Astrocyte of the spinal cord (primary cell): ENCODE results near the gene RASGRF2.

Experiments
- DNase-seq: peaks from one replicate; pipeline ENCODE4 v3.0.0; 2011; ENCODE audit warnings: low read depth, low spot score
- H3K4me3 ChIP-seq: 2 replicates; pipeline ENCODE4 v1.5.1; 2011; ENCODE audit warnings: low read depth, mild to moderate bottlenecking, low read length, moderate library complexity
- in situ Hi-C: cut with HindIII; loops from 2 replicates; pipeline ENCODE4 v1.10.0; 2017; ENCODE audit warnings: low sequenced_read_pairs
- TF ChIP-seq, protein P1 (sequence below): IDR thresholded peaks from 2 replicates; pipeline ENCODE4 v1.5.1; 2012; ENCODE audit warnings: low read depth, mild to moderate bottlenecking, low read length, inconsistent platforms

RASGRF2 gene

DNA sequence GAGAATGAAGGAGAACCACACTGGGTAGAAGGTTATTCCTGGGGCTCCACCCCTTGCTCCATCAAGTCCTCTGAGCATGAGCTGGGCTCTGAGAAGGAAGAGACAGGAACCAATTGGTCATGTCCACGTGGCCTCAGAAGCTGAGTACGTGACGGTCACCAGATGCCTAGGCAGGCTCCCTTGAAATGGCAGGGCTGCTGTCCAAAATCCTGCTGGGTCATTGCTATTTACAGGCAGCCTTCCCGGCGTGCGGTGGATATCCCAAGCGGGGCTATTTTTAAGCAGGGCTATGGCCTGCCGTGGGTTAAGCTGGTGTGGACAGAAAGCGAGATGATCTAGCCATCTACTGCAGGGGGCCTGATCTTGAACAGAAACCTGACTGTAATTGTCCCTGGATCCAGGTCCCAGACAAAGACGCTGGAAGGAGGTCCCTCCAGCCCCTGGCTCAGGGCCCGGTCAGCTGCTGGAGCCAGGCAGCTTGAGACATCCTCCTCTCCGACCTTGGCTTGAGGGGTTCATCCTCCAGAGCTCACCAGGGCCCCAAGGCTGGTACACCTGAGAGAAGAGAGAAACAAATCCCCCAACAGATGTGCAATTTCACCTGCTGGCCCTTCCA is 272.4 kb downstream of the RASGRF2 start:
- in situ Hi-C loops: no loop called here
- peak; percentile 55 for DNase-seq
- TF ChIP-seq, protein P1, sequence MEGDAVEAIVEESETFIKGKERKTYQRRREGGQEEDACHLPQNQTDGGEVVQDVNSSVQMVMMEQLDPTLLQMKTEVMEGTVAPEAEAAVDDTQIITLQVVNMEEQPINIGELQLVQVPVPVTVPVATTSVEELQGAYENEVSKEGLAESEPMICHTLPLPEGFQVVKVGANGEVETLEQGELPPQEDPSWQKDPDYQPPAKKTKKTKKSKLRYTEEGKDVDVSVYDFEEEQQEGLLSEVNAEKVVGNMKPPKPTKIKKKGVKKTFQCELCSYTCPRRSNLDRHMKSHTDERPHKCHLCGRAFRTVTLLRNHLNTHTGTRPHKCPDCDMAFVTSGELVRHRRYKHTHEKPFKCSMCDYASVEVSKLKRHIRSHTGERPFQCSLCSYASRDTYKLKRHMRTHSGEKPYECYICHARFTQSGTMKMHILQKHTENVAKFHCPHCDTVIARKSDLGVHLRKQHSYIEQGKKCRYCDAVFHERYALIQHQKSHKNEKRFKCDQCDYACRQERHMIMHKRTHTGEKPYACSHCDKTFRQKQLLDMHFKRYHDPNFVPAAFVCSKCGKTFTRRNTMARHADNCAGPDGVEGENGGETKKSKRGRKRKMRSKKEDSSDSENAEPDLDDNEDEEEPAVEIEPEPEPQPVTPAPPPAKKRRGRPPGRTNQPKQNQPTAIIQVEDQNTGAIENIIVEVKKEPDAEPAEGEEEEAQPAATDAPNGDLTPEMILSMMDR: no peak
- H3K4me3 ChIP-seq: peak overlapping the region; percentile 26

GRCh38 chr5:81233080-81233634 is 273.0 kb downstream of the RASGRF2 start, which contains the start of gene CKMT2:
TSS of gene CKMT2 (plus strand) at chr5:81233322. CDS start at chr5:81251133, 17,811 bp downstream.
- DNase-seq: peak; percentile 41
- TF ChIP-seq, protein P1: no peak
- in situ Hi-C loops: no loop called here
- H3K4me3 ChIP-seq: peak within 1 kb of the TSS; percentile 26

DNA sequence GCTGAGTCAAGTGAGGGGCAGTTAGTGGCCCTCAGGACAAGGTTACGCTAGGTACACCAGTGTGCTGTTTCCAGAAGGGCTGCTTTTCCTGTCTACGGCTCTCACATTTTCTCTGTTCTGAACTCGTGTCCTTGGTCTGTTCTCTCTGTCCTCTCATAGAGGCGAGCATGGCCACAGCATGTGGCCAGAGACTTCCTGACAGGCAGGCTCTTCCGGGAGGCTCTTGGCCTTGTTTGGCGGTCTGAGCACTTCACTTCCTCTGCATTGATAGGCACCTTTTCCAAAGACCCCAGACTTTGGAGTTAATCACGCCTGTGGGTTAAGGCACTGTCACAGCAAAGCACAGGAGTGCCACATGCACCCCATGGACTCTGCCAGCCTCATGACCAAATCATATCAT is 274.1 kb downstream of the RASGRF2 start:
- H3K4me3 ChIP-seq: no peak overlapping the region
- TF ChIP-seq, protein P1: no peak
- in situ Hi-C loops: no loop called here
- no peak for DNase-seq

- in situ Hi-C loops: no loop called here
- TF ChIP-seq, protein P1: no peak
- DNase-seq: no peak
These were observed 274.6 kb downstream of the RASGRF2 start for GRCh38 chr5:81234801-81235200.

DNA sequence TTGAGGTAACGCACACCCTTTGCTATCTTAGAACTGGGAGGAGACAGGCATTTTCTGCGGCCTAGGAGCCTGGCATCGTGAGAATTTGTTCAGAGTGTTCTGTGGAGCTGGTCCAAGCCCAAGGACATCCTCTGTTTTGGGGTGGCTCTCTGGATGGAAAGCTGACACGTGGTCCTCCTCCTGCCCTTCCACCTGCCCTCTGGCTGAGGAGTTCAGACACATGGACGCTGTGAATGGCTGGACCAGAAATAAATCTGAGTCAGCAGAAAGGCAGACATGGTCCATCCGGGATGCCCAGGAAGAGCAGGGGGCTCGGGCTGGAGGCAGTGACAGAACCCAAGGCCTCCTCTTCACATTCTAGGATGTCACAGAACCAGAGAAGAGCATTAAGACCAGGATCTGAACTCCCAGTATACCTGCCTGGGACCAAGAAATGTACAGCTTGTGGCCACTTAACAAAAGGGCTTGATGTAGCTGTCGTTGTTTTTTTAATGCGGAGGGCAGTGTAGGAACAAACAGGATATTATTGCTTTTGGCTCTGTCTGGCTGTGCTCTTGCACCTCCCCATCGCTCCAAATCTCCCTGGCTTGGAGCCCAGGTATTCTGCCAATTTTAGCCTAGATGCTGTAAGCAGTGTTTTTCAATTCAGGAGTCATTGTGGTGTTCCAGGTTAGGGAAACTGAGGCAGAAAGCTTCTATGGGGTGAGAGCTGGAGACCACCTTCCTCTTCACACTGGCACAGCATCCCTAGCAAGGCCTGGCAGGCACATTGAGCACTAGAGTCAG is 275.3 kb downstream of the RASGRF2 start:
- in situ Hi-C loops: no loop called here
- DNase-seq: no peak
- no peak overlapping the region for H3K4me3 ChIP-seq
- TF ChIP-seq, protein P1: no peak

More at GRCh38 chr5:81234801-81235200, 274.6 kb downstream of the RASGRF2 start:
- H3K4me3 ChIP-seq: no peak overlapping the region

DNA sequence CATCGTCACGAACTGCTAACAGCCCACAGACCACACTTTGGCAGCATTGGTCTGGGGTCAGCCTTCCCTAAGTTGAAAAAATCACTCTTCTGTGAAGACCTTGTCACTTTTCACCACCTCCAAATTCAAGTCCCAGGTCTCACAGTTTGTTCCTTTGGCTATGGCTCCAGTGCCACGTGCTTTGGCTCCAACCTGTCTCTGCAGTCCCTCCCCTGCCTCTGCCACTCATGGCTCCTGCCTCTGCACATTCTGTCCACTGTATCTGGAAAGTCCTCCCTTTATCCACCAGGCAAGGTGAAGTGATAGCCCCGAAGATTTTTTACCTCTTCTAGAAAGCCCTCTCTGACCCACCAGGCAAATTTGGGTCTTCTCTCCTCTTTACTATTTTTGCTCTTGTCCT is 278.3 kb downstream of the RASGRF2 start:
- in situ Hi-C loops: no loop called here
- no peak overlapping the region for H3K4me3 ChIP-seq
- TF ChIP-seq, protein P1: no peak
- DNase-seq: no peak
